Glutamatergic neuron (in vitro differentiated cells): ENCODE results near the gene PDZD11. TPM values are rescaled to one million over a fixed set of nuclear protein-coding genes. Genes with fewer than 3 reads are reported as not detected.
"Not testable (repeated sequence)": the region's sequence is repeated elsewhere in the genome, so short reads cannot be mapped to it uniquely, and the experiment has no call there.

Experiments used
- DNase-seq: peaks from one replicate; pipeline ENCODE4 v3.0.0; 2022
- H3K27ac Mint-ChIP-seq: one replicate; pipeline ENCODE4 v1.8.0; 2020; ENCODE audit warnings: mild to moderate bottlenecking, mixed read lengths, inconsistent platforms; ENCODE audit not compliant: unreplicated experiment
- H3K27me3 Mint-ChIP-seq: one replicate; pipeline ENCODE4 v1.8.0; 2020; ENCODE audit warnings: mild to moderate bottlenecking, moderate library complexity, mixed read lengths, inconsistent platforms; ENCODE audit not compliant: unreplicated experiment
- H3K36me3 Mint-ChIP-seq: one replicate; pipeline ENCODE4 v1.8.0; 2020; ENCODE audit warnings: mild to moderate bottlenecking, mixed read lengths, inconsistent platforms; ENCODE audit not compliant: unreplicated experiment
- H3K4me1 Mint-ChIP-seq: one replicate; pipeline ENCODE4 v1.8.0; 2020; ENCODE audit warnings: mild to moderate bottlenecking, low read depth, mixed read lengths, inconsistent platforms; ENCODE audit not compliant: unreplicated experiment
- H3K4me3 Mint-ChIP-seq: one replicate; pipeline ENCODE4 v1.8.0; 2020; ENCODE audit warnings: mild to moderate bottlenecking, mixed read lengths, inconsistent platforms; ENCODE audit not compliant: unreplicated experiment
- H3K9me3 Mint-ChIP-seq: one replicate; pipeline ENCODE4 v1.8.0; 2020; ENCODE audit warnings: mild to moderate bottlenecking, moderate library complexity, mixed read lengths, inconsistent platforms; ENCODE audit not compliant: unreplicated experiment
- CTCF ChIP-seq: fragments of 200-600 bp; sonication (generic); IDR thresholded peaks from one replicate; pipeline ENCODE4 v1.5.0; 2021; ENCODE audit not compliant: partially characterized antibody, unreplicated experiment
- total RNA-seq: library from RNA; stranded (reverse); fragmentation: NEBNext Ultra II Directional; extraction: Animal tissue kit (Norgen Biotek cat#: 25700); gene quantifications from one replicate; pipeline ENCODE4 v1.2.1, GENCODE V29; 2021; ENCODE audit not compliant: unreplicated experiment

The PDZD11 gene
- total RNA-seq, 1 donor from 2014 or later, result 47.4 TPM

- DNase-seq, result no peak
- Mint-ChIP-seq H3K36me3 (no peaks in the 10 kb centered on the region), H3K4me3 (no peak overlapping the region), H3K27me3 (no peaks in the 10 kb centered on the region), H3K27ac (no peak overlapping the region), H3K9me3 (no peaks in the 10 kb centered on the region), H3K4me1 (no peaks in the 10 kb centered on the region)
- no peak for TF ChIP-seq CTCF
Measured at GRCh38 chrX:70252491-70252890, 37.2 kb downstream of the PDZD11 start.

GRCh38 chrX:70247252-70247651 lies 42.5 kb downstream of the PDZD11 start:
- H3K4me3 Mint-ChIP-seq, result no peak overlapping the region
- no peaks in the 10 kb centered on the region for H3K4me1 Mint-ChIP-seq
- no peaks in the 10 kb centered on the region for H3K27me3 Mint-ChIP-seq

GRCh38 chrX:70244881-70245280 lies 44.8 kb downstream of the PDZD11 start:
- no peaks in the 10 kb centered on the region for H3K36me3 Mint-ChIP-seq

More at GRCh38 chrX:70247252-70247651, 42.5 kb downstream of the PDZD11 start:
- H3K36me3 Mint-ChIP-seq, result no peaks in the 10 kb centered on the region
- no peak overlapping the region for H3K27ac Mint-ChIP-seq
- TF ChIP-seq CTCF, result no peak
- DNase-seq, result no peak
- no peaks in the 10 kb centered on the region for H3K9me3 Mint-ChIP-seq

GRCh38 chrX:70243601-70244000 lies 46.1 kb downstream of the PDZD11 start:
- not testable (repeated sequence) for H3K36me3 Mint-ChIP-seq, H3K27ac Mint-ChIP-seq, H3K4me1 Mint-ChIP-seq, H3K27me3 Mint-ChIP-seq, DNase-seq, H3K4me3 Mint-ChIP-seq, H3K9me3 Mint-ChIP-seq

More at GRCh38 chrX:70244881-70245280, 44.8 kb downstream of the PDZD11 start:
- H3K27ac Mint-ChIP-seq, result no peak overlapping the region
- no peaks in the 10 kb centered on the region for H3K4me1 Mint-ChIP-seq
- no peaks in the 10 kb centered on the region for H3K9me3 Mint-ChIP-seq
- H3K27me3 Mint-ChIP-seq, result no peaks in the 10 kb centered on the region
- H3K4me3 Mint-ChIP-seq, result no peak overlapping the region
- TF ChIP-seq CTCF, result no peak
- no peak for DNase-seq

- no peaks in the 10 kb centered on the region for H3K36me3 Mint-ChIP-seq
- no peaks in the 10 kb centered on the region for H3K9me3 Mint-ChIP-seq
- no peak overlapping the region for H3K4me3 Mint-ChIP-seq
- DNase-seq, result no peak
- no peaks in the 10 kb centered on the region for H3K27me3 Mint-ChIP-seq
- no peak overlapping the region for H3K27ac Mint-ChIP-seq
- no peak for TF ChIP-seq CTCF
- H3K4me1 Mint-ChIP-seq, result no peaks in the 10 kb centered on the region
Measured at GRCh38 chrX:70241501-70241900, 48.2 kb downstream of the PDZD11 start.

- H3K9me3 Mint-ChIP-seq, result no peaks in the 10 kb centered on the region
Measured at GRCh38 chrX:70240751-70241150, 49.0 kb downstream of the PDZD11 start.

More at GRCh38 chrX:70240751-70241150, 49.0 kb downstream of the PDZD11 start:
- H3K36me3 Mint-ChIP-seq, result no peaks in the 10 kb centered on the region
- no peaks in the 10 kb centered on the region for H3K27me3 Mint-ChIP-seq
- DNase-seq, result no peak
- TF ChIP-seq CTCF, result no peak
- H3K4me1 Mint-ChIP-seq, result no peaks in the 10 kb centered on the region
- H3K4me3 Mint-ChIP-seq, result no peak overlapping the region
- H3K27ac Mint-ChIP-seq, result no peak overlapping the region
